IPS DF 4.7 (cell line): ENCODE measurements around the gene RPS18.
"Not testable (repeated sequence)": the region's sequence is repeated elsewhere in the genome, so short reads cannot be mapped to it uniquely, and the experiment has no call there.

ENCODE experiments used
- DNase-seq: peaks from one replicate; pipeline ENCODE4 v3.0.0-alpha.2; 2013; ENCODE audit warnings: low spot score; ENCODE audit errors: extremely low read depth

RPS18 gene

GRCh38 chr6:33272275-33273128 lies 627 bp downstream of the RPS18 start:
- no peak for DNase-seq

GRCh38 chr6:33273129-33273923 lies 1.5 kb downstream of the RPS18 start:
- no peak for DNase-seq

DNA sequence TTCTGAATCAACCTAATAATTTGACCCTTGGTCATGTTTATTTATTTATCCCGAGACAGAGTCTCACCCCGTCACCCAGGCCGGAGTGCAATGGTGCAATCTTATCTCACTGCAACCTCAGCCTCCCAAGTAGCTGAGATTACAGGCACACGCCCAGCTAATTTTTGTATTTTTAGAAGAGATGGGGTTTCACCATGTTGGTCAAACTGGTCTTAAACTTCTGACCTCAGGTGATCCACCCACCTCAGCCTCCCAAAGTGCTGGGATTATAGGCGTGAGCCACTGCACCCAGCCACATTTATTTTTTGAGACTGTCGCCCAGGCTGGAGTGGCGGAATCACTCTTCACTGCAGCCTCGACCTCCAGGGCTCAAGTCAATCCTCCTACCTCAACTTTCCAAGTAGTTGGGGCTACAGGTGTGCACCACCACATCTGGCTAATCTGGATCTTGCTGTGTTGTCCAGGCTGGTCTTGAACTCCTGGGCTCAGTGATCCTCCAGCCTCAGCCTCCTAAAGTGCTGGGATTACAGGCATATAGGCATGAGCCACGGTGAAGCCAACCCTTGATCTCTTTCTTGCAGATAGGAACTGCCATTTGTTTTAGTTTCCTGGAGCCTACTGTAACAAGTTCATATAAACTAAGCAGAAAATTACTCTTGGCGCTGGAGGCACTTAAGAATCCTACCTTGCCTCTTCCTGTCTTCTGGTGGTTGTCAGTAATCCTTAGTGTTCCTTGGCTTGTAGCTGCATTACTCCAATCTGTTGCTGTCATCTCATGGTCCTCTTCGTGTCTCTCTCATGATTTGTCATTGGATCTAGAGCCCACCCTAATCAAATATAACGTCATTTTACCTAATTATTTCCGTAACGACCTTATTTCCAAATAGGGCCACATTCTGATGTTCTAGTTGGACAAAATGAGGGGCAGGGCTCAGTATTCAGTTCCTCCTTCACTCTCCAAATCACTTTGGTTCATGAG lies 2.3 kb downstream of the RPS18 start:
- no peak for DNase-seq

- not testable (repeated sequence) for DNase-seq
These were observed 4.1 kb downstream of the RPS18 start for GRCh38 chr6:33275795-33276580.

DNA sequence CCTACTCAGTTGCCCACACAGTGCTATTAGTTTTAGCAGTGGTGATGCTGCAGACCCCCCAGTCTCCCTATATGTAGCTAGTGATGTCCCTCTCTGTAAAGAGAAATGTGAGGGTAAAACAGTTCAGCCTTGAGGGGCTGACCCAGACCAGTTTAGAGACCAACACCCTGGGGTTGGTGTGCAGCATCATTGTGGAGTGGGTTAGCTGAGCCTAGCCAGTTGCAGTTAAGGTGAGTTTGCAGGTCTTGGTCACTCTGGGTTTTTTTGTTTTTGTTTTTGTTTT lies 4.6 kb downstream of the RPS18 start:
- no peak for DNase-seq

DNA sequence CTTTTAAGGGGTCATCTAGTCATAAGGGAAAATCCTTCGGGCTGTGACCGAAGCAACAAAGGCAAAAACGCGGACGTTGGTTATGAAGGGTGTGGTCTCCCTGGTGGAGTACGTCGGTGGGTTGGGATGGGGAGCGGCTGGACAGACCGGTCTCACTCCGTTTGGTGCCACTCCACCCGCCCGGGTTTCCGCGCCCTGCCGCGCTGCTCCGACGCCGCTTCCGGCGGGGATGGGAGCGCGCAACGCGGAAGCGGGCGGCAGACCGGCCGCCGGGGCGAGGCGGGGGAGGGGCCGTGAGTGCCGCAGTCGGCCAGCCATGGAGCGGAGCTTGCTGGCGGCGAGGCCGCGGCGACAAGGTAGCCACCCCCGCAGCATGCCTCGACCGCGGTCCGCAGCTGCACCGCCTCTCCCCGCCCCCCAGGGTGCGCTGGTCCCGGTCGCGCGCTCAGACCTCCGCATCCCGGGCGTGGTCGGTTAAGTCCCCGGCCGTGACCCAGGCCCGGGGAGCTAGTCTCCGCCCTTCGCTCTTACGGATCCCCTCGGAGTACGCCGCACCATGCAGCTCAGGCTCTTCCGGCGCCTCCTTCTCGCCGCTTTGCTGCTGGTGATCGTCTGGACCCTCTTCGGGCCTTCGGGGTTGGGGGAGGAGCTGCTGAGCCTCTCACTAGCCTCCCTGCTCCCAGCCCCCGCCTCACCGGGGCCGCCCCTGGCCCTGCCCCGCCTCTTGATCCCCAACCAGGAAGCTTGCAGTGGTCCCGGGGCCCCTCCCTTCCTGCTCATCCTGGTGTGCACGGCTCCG lies 5.2 kb downstream of the RPS18 start, which contains the start of gene B3GALT4:
Gene B3GALT4 (plus strand): TSS at position 260 of the 799 bp plus-strand sequence. CDS start 297 bp downstream, at position 557.
- no peak for DNase-seq

DNA sequence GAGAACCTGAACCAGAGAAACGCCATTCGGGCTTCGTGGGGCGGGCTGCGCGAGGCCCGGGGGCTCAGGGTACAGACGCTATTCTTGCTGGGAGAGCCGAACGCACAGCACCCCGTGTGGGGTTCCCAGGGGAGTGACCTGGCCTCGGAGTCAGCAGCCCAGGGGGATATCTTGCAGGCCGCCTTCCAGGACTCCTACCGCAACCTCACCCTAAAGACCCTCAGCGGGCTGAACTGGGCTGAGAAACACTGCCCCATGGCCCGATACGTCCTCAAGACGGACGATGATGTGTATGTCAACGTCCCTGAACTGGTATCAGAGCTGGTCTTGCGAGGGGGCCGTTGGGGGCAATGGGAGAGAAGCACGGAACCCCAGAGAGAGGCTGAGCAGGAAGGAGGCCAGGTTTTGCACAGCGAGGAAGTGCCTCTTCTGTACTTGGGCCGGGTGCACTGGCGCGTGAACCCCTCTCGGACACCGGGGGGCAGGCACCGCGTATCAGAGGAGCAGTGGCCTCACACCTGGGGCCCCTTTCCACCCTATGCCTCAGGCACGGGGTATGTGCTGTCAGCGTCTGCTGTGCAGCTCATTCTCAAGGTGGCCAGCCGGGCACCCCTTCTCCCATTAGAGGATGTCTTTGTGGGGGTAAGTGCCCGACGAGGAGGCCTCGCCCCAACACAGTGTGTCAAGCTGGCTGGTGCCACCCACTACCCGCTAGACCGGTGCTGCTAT lies 6.0 kb downstream of the RPS18 start:
- DNase-seq = no peak

DNA sequence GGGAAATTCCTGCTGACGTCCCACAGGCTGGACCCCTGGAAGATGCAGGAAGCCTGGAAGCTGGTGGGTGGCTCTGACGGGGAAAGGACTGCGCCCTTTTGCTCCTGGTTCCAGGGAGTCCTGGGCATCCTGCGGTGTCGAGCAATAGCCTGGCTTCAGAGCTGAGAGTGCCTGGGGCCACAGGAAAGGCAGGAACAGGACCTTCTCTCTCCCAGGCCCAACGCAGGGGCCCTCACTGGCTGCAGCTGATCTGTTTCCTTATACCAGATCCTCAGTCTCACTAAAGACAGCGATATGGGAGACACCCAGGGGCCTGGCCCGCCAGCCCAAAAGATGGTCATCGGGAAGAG lies 6.5 kb downstream of the RPS18 start:
- DNase-seq = no peak

GRCh38 chr6:33278810-33279209 lies 6.9 kb downstream of the RPS18 start:
- DNase-seq = no peak

- DNase-seq = no peak
These were observed 7.4 kb downstream of the RPS18 start for GRCh38 chr6:33279257-33279695.

- no peak for DNase-seq
These were observed 8.2 kb downstream of the RPS18 start for GRCh38 chr6:33279971-33280511.

- no peak for DNase-seq
These were observed 8.7 kb downstream of the RPS18 start for GRCh38 chr6:33280539-33280938.

DNA sequence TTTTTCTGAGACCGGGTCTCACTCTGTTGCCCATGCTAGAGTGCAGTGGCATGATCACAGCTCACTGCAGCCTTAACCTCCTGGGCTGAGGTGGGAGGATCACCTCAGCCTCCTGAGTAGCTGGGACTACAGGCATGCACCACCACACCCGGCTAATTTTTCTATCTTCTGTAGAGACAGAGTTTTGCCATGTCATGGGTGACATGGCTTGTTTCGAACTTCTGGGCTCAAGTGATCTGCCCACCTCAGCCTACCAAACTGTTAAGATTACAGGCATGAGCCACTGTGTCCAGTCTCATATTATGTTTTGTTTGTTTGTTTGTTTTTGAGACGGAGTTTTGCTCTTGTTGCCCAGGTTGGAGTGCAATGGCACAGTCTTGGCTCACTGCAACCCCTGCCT lies 13.3 kb downstream of the RPS18 start:
- DNase-seq = not testable (repeated sequence)

- DNase-seq = no peak
These were observed 15.4 kb downstream of the RPS18 start for GRCh38 chr6:33286946-33287914.

DNA sequence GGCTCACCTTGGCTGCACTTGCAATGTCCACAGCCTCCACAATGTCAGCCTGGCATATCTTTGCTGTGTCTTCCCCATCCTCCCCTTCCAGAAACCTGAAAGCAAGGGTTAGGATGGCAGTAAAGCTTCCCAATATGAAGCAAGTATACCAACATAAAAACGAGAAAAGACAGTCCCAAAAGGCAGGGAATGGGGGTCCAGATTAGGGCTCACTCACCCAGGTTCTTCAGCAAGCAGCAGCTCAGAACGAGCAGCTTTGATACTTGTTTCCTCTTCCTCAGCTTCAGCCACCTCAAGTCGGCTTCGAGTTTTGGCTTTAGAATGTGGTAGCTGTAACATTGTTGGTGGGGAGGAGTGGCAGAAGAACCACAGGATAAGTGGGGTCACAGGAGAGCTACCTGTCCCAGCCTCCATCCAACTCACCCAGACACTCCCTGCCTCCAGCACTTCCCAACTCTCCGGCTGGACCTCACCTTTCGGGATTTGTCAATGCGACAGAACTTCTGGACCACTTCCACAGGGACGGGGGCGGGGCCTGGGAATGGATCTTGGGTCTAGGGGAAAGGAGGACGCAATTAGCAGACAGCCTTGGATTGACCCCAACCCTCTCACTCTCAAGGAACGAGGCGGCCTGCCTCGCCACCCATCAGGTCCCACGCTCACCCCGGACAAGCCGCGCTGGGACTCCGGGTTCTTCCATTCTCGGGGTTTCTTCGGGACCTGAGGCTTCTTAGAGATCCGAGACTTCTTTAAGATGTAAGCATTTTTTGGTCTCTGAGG lies 16.5 kb downstream of the RPS18 start:
- DNase-seq = no peak

GRCh38 chr6:33288921-33289783 lies 17.3 kb downstream of the RPS18 start, which contains the start of the genes PFDN6 and WDR46:
Gene PFDN6 (plus strand): TSS chr6:33289601. CDS start chr6:33289857, 256 bp downstream.
Gene WDR46 (minus strand): TSS chr6:33289239. CDS start chr6:33289170, 69 bp downstream.
- DNase-seq = no peak
